ENCODE data around the gene NOMO2.
"Not testable (repeated sequence)": the region's sequence is repeated elsewhere in the genome, so short reads cannot be mapped to it uniquely, and the experiment has no call there.

NOMO2 gene
- 17.6 to 36.1 (median 21.5) reads per million in 4 experiments for total RNA-seq

GRCh38 chr16:18561727-18562314 lies at the start of gene NOMO2:
TSS of gene NOMO2 (minus strand) at chr16:18562097. CDS start at chr16:18562040, 57 bp downstream.
- not testable (repeated sequence) for DNase-seq

GRCh38 chr16:18610147-18610803 lies 48.4 kb upstream of the NOMO2 start:
- not testable (repeated sequence) for DNase-seq

- not testable (repeated sequence) for DNase-seq
Observed at GRCh38 chr16:18608271-18608670, 46.4 kb upstream of the NOMO2 start.

GRCh38 chr16:18603572-18604246 lies 41.8 kb upstream of the NOMO2 start:
- not testable (repeated sequence) for DNase-seq

GRCh38 chr16:18598582-18598981 lies 36.7 kb upstream of the NOMO2 start:
- not testable (repeated sequence) for DNase-seq

GRCh38 chr16:18597734-18598133 lies 35.8 kb upstream of the NOMO2 start:
- not testable (repeated sequence) for DNase-seq

- DNase-seq = not testable (repeated sequence)
Observed at GRCh38 chr16:18597319-18597718, 35.4 kb upstream of the NOMO2 start.

GRCh38 chr16:18595796-18596195 lies 33.9 kb upstream of the NOMO2 start:
- DNase-seq = not testable (repeated sequence)

GRCh38 chr16:18594880-18595279 lies 33.0 kb upstream of the NOMO2 start:
- not testable (repeated sequence) for DNase-seq

GRCh38 chr16:18593904-18594303 lies 32.0 kb upstream of the NOMO2 start:
- not testable (repeated sequence) for DNase-seq

GRCh38 chr16:18592982-18593381 lies 31.1 kb upstream of the NOMO2 start:
- DNase-seq = not testable (repeated sequence)

- not testable (repeated sequence) for DNase-seq
Observed at GRCh38 chr16:18591908-18592307, 30.0 kb upstream of the NOMO2 start.

GRCh38 chr16:18591441-18591840 lies 29.5 kb upstream of the NOMO2 start:
- not testable (repeated sequence) for DNase-seq

- DNase-seq = not testable (repeated sequence)
Observed at GRCh38 chr16:18589806-18590205, 27.9 kb upstream of the NOMO2 start.

GRCh38 chr16:18586560-18587540 lies 25.0 kb upstream of the NOMO2 start:
- DNase-seq = not testable (repeated sequence)

- not testable (repeated sequence) for DNase-seq
Observed at GRCh38 chr16:18585789-18586188, 23.9 kb upstream of the NOMO2 start.

GRCh38 chr16:18582902-18583301 lies 21.0 kb upstream of the NOMO2 start:
- no peak for DNase-seq

- DNase-seq = not testable (repeated sequence)
Observed at GRCh38 chr16:18580396-18580795, 18.5 kb upstream of the NOMO2 start.

GRCh38 chr16:18579261-18579660 lies 17.4 kb upstream of the NOMO2 start:
- not testable (repeated sequence) for DNase-seq

GRCh38 chr16:18577942-18578341 lies 16.0 kb upstream of the NOMO2 start:
- not testable (repeated sequence) for DNase-seq

GRCh38 chr16:18575945-18576344 lies 14.0 kb upstream of the NOMO2 start:
- DNase-seq = not testable (repeated sequence)

- DNase-seq = not testable (repeated sequence)
Observed at GRCh38 chr16:18575298-18575917, 13.5 kb upstream of the NOMO2 start.

All from effector CD8-positive, alpha-beta T cell (primary cell).